ENCODE data around the gene BIN1.
"Not testable (repeated sequence)": the region's sequence is repeated elsewhere in the genome, so short reads cannot be mapped to it uniquely, and the experiment has no call there.

The BIN1 gene

GRCh38 chr2:127133793-127134192 is 26.8 kb upstream of the BIN1 start:
- DNase-seq, result no peak

DNA sequence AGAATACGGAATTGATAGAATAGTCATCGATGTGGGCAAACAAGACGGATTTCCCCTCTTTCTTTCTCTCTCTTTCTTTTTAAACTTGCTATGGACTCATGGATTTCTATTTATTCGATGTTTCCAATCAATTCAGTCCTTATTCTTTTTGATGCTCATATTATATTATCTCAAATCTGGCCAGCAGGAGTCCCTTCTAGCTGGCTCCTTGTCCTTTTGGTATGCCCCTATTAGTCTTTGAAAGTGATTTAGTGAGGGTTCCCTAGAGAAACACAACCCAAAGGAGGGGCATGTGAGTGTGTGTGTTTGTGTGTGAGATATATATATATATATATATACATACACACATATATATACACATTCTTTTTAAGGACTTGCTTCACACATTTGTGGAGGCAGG is 23.5 kb upstream of the BIN1 start:
- DNase-seq, result no peak

DNA sequence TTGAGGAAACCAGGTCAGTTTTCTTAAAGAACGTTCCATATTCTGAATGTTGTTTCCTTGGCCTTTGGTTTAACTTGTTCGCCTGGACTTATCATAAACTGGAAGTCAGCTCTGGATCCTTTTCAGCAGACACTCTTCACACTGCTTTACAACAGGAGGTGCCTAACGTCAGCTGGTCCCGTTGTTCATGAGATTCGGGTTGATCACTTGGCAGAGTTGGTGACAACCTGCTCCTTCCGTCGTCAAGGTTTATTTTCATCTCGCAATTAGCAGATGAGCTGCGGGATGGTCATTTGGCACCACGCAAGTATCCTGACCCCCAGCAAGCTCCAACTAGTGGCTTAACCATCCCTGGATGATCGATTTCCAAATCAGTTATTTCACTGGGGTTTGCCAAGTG is 23.0 kb upstream of the BIN1 start:
- DNase-seq, result no peak

- no peak for DNase-seq
Observed at GRCh38 chr2:127128445-127128904, 21.5 kb upstream of the BIN1 start.

- no peak for DNase-seq
Observed at GRCh38 chr2:127125821-127126220, 18.9 kb upstream of the BIN1 start.

- DNase-seq, result no peak
Observed at GRCh38 chr2:127124426-127124825, 17.5 kb upstream of the BIN1 start.

GRCh38 chr2:127122361-127123027 is 15.5 kb upstream of the BIN1 start:
- DNase-seq, result no peak

DNA sequence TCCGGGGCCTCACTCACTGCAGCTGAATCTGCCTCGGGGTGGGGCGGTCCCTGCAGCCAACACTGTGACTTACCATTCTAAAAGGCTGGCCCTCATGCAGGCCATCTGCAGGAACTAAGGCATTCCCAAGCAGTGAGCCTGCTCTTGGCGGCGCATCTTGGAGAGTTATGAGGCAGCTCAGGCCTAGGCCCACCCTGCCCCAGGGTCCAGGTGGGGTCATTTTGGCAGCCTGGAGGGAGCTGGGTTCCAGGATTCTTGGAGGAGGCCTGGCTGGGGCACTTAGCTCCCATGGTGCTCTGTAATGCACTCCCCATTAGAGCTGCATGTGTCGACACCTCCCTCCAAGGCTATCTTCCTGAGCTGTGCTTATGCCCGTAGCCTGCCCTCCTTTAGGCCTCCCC is 14.8 kb upstream of the BIN1 start:
- no peak for DNase-seq

GRCh38 chr2:127121353-127121752 is 14.4 kb upstream of the BIN1 start:
- DNase-seq, result no peak

- not testable (repeated sequence) for DNase-seq
Observed at GRCh38 chr2:127120408-127120807, 13.5 kb upstream of the BIN1 start.

GRCh38 chr2:127118467-127118866 is 11.5 kb upstream of the BIN1 start:
- DNase-seq, result no peak

DNA sequence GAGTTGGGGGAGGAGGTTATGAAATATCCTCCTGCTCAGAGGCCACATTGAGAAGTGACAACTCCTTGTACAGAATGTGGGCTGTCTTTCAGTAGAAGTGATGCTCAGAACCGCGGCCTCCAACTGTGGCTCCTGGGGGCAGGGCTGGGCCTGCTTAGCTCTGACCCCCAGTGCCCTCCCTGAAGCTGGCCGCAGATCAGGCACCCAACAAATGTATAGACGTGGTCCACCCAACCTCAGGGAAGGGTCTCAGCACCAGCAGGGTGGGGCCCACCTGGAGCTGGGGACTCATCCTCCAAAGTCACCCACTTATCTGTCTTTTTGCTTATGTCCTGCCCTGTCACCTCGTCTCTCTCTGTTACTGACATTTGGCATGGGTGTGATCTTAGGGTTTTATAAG is 11.1 kb upstream of the BIN1 start:
- no peak for DNase-seq

DNA sequence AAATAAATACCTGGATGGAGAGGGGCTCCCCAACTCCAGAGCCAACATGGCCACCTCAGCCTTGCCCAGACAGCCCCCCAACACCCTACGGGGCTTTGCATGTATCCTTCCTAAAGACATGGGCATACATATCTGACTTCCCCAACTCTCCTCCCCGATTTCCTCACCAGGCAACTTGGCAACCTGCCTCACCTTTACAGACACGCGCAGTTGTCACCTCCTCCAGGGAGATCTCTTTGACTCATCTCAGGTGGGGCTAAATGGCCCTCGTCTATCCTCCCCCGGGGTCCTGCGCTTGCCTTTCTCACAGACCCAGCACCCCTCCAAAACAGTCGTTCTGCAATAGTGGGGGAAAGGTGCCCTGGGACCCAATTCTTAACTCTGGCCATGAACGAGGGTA is 10.6 kb upstream of the BIN1 start:
- DNase-seq, result no peak

DNA sequence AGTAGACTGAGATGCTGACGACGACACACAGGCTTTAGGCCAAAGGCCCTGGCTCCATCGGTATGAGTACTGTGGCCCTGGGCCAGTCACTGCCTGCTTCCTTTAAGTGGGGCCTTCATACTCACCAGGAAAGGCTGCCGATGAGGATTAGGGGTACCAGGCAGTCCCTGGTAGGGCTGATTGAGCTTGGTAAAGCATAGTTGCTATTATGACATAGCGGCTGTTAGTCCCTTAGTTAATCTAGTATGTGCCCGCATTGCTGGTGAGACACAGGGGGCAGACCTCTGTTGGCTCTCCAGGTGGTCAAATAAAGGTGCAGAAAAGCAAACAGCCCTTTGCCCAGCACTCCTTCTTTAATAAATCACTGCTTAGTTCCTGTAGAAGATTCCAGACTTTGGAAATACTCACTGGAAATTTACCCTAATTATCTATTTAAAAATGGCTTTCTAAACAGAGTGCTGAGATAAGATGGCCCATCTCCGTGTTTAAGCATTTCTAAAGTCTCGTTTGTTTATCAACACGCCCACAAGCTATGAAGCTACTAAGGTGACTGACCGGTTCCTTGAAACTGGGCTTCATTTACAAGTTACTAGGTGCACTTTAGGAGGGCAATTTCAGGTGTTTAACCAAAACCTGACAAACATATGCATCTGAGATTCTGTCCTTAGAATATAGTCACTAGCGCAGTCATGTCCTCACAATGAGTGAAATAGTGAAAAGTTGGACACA is 8.7 kb upstream of the BIN1 start:
- no peak for DNase-seq

DNA sequence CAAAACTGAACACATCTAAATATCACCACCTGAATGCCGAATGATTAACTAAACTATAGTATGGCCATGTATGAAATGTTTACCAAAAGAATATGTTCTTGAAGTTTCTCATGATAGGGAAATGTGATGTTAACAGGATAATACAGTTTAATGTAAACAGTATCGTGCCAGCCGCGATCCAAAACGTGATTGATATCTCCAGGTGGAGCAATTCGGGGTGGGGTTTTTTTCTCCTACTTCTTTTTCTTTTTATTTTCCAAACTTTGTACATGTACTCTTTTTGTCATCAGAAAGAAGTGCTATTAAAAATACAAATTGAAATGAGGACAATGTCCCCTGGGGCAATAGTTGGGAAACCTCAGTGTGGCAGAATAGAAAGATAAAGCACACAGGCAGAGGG is 4.0 kb upstream of the BIN1 start:
- no peak for DNase-seq

- DNase-seq, result no peak
Observed at GRCh38 chr2:127108090-127108523, 1.2 kb upstream of the BIN1 start.

- no peak for DNase-seq
Observed at GRCh38 chr2:127107622-127107999, 657 bp upstream of the BIN1 start.

- DNase-seq, result no peak
Observed at GRCh38 chr2:127106457-127106990, 430 bp downstream of the BIN1 start.

GRCh38 chr2:127105656-127106456 is 1.1 kb downstream of the BIN1 start:
- DNase-seq, result no peak

GRCh38 chr2:127104881-127105655 is 1.9 kb downstream of the BIN1 start:
- no peak for DNase-seq

DNA sequence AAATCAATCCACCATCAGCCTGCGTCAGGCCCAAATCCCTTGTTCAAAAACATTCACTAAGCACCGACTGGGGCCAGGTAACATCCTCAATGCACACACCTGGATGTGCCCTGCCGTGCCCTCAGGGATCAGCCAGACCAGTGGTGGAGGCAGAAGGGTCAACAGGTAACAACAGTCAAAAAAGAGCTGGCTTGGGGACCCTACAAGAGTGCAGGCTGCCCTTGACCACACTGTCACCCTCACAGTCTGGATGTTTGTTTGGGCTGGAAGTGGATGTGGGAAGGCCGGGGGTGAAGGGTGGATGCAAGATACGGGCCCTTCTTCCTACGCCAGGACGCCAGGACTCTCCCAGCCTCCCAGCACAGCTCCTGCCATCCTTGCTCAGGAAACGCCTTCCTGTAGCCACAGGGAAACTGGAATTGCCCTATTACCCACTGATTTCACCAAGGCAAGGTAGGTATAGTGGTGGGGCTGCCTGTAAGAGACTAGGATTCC is 2.7 kb downstream of the BIN1 start:
- DNase-seq, result no peak
